ENCODE measurements around the gene JUP. TPM values are rescaled to one million over a fixed set of nuclear protein-coding genes. Genes with fewer than 3 reads are reported as not detected.
"Not testable (repeated sequence)": the region's sequence is repeated elsewhere in the genome, so short reads cannot be mapped to it uniquely, and the experiment has no call there.

JUP gene
- 44.9 and 57.8 TPM in 2 replicates for total RNA-seq (2014; rRNA removed; shearing (Covaris generic))

DNA sequence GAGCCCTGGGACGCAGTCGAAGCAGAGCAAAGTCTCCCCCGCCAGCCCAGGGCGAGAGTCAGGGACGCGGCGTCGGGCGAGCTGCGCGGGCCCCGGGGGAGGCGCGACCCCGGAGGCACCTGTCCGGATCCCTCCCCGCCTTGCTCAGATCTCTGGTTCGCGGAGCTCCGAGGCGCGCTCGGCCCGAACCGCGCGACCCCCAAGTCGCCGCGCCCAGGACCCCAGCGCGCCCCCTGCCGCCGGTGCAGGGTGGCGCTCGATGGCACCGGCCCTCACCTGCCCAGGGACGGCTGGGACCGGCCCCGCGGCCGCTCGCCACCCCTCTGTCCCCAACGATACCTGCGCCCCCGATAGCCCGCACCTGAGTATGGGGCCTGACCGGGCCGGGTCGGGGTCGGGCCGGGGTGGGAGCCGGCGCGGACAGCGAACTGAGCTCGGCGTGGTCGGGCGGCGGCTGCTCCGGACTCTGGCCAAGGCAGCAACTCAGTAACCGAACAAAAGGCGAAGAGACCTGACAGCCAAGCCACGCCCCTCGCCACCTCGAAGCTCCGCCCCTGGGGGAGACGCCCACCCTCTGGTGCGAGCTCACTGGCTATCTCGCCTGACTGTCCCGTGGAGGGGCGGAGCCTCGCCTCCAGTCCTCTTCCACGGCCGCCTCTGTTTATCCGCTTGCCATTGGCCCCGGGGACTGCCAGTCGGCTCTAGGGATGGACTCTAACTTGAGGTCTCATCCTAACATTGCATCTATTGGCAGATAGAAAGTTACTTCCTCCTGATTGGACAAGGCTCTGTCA is at the start of gene JUP:
Gene JUP, minus strand, starts transcription at position 485 of the 794 bp plus-strand sequence. CDS start 14,857 bp downstream, outside the sequence.
- peak; percentile 100 for DNase-seq (ENCODE audit: low spot score)
- in situ Hi-C loops (cut with HindIII; ENCODE audit: low sequenced_read_pairs) = no loop called here

DNA sequence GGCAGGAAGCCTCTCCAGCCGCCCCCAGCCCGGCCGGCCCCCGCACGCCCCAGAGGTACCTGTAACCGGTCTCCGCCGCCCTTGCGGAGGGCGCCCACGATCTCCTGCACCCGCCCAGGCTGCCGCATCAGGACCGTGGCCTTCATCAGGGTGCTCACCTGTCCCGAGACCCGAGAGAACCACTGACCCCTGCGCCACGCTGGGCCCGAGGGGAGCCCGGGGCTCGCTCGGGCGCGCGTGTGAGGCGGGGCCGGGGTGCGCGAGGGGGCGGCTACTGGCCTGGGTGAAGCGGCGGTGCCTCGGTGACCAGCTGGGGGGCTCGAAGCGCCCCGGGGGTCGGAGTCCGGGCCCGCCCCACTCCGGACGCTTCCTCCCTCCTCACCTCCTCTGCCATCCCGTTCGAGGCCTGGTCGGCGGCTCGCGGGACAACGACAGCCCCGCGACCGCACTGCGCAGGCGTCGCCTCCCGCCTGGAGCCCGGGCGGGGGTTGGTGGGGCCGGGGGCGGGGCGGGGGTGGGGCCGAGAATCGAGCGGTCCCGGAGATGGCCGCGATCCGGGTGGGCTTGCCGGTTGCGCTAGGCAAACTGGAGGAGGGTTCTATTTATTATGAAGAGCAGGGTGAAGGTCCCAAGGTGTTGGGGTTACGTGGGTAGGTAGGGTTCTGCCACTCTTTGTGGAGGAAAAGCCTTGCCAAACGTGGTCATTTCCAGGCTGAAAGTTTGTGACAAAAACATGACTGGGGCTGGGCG is 49.5 kb upstream of the JUP start, which contains the start of gene NT5C3B:
Gene NT5C3B, minus strand, starts transcription at position 433 of the 750 bp plus-strand sequence. Its CDS starts 39 bp downstream, at position 394.
- peak; percentile 63 for DNase-seq (ENCODE audit: low spot score)
- in situ Hi-C loops (cut with HindIII; ENCODE audit: low sequenced_read_pairs) = no loop called here

DNA sequence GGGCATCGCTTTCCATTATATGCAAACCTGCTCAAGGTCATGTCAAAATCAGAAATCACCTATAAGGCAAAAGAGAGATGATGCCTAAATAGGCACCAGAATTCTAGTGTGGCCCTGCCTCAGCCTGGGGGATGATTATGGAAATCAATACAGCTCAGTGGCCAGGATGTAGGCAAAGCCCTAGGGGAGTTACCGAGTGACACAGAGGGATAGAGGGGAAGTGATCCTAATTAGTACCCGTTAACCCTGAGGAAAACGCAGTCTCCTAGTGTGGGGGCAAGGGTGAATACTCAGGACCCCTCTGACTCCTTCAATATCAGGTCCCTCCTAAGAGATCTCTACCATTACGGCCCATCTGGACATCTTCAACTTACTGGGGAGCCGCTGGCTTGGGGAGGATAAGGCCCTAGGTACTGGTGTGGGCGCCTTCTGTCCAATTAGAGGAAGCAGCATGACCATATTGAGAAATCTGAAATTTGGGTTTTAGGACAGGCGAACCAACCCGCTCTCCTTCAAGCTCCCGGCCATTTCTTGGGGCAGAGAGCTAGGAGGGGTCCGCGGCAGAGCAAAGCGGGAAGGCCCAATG is 48.8 kb upstream of the JUP start:
- DNase-seq (ENCODE audit: low spot score) = peak; percentile 52
- in situ Hi-C loops (cut with HindIII; ENCODE audit: low sequenced_read_pairs) = no loop called here

DNA sequence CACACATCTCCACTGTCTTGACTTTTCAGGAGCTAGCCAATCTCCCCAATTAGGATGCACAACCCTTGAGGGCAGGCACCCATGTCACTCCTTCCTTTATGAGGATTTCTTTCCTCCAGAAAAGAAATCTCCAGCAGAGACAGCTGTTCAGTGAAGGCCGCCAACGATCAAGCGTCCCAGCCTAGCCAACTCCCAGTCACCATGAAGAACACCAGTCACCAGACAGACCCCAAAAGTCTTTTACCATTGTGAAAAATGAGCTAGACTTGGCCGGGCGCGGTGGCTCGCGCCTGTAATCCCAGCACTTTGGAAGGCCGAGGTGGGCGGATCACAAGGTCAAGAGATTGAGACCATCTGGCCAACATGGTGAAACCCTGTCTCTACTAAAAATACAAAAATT is 43.5 kb upstream of the JUP start:
- DNase-seq (ENCODE audit: low spot score); in situ Hi-C loops (cut with HindIII; ENCODE audit: low sequenced_read_pairs): not testable (repeated sequence)

DNA sequence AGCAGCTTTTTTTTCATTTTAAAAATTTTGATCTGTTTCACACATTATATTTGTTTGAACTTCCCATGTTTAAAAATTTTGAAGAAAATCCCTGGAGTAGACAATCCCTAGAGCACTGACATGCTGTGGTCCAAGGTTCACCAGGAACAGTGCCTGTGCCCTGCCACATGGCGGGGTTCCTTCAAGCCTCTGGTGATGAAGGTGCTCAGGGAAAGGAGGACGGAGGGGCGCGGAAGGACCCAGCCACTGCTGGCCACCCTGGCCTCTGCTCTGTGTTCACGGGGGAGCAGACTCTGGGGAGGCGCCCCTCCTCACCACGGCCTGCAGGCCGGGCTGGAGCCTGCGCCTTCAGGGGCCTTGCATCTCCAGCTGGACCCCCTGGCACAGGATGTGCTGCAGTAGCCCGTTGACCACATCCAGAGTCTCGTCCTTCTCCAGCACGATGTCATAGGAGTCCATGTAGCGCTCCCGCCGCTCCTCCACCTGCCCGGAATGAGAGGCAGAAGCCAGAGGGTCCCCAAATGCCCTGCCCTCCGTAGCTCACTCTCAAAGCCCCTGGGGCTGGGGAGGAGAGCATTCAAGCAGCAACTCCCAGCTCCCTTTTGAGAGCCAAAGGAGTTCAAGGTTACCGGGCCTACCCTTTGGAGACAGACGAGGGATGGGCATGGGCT is 38.8 kb upstream of the JUP start:
- in situ Hi-C loops (cut with HindIII; ENCODE audit: low sequenced_read_pairs) = no loop called here
- no peak for DNase-seq (ENCODE audit: low spot score)

- in situ Hi-C loops (cut with HindIII; ENCODE audit: low sequenced_read_pairs) = no loop called here
- DNase-seq (ENCODE audit: low spot score) = no peak
These were observed 37.6 kb upstream of the JUP start for GRCh38 chr17:41824086-41824485.

- no peak for DNase-seq (ENCODE audit: low spot score)
- in situ Hi-C loops (cut with HindIII; ENCODE audit: low sequenced_read_pairs) = no loop called here
These were observed 37.1 kb upstream of the JUP start for GRCh38 chr17:41823580-41823979.

DNA sequence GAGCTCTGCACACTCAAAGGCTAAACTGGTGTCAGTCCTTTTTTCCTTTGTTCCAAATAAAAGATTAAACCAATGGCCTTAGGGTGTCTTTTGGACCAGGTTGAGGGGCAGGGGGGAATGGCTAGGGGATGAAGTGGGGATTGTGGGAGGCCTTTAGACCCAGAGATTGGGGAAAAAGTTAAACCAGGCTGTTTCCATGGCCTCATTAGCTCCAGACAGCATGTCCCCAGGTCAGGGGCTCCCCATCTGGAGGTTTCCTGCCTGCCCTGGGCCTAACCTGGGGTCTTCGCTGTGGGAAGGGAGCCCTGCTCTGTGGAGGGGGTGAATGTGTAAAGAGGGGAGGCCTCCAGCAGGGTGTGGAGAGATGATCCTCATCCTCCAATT is 36.6 kb upstream of the JUP start:
- DNase-seq (ENCODE audit: low spot score) = no peak
- in situ Hi-C loops (cut with HindIII; ENCODE audit: low sequenced_read_pairs) = no loop called here

DNA sequence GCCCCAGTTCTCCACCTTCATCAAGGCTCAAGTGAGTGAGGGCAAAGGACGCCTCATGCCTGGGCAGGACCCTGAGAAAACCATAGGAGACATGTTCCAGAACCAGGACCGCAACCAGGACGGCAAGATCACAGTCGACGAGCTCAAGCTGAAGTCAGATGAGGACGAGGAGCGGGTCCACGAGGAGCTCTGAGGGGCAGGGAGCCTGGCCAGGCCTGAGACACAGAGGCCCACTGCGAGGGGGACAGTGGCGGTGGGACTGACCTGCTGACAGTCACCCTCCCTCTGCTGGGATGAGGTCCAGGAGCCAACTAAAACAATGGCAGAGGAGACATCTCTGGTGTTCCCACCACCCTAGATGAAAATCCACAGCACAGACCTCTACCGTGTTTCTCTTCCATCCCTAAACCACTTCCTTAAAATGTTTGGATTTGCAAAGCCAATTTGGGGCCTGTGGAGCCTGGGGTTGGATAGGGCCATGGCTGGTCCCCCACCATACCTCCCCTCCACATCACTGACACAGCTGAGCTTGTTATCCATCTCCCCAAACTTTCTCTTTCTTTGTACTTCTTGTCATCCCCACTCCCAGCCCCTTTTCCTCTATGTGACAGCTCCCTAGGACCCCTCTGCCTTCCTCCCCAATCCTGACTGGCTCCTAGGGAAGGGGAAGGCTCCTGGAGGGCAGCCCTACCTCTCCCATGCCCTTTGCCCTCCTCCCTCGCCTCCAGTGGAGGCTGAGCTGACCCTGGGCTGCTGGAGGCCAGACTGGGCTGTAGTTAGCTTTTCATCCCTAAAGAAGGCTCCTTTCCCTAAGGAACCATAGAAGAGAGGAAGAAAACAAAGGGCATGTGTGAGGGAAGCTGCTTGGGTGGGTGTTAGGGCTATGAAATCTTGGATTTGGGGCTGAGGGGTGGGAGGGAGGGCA is 36.0 kb upstream of the JUP start:
- in situ Hi-C loops (cut with HindIII; ENCODE audit: low sequenced_read_pairs) = no loop called here
- no peak for DNase-seq (ENCODE audit: low spot score)

GRCh38 chr17:41821776-41822175 is 35.3 kb upstream of the JUP start:
- in situ Hi-C loops (cut with HindIII; ENCODE audit: low sequenced_read_pairs) = no loop called here
- no peak for DNase-seq (ENCODE audit: low spot score)

- no peak for DNase-seq (ENCODE audit: low spot score)
- in situ Hi-C loops (cut with HindIII; ENCODE audit: low sequenced_read_pairs) = no loop called here
These were observed 31.5 kb upstream of the JUP start for GRCh38 chr17:41818024-41818423.

DNA sequence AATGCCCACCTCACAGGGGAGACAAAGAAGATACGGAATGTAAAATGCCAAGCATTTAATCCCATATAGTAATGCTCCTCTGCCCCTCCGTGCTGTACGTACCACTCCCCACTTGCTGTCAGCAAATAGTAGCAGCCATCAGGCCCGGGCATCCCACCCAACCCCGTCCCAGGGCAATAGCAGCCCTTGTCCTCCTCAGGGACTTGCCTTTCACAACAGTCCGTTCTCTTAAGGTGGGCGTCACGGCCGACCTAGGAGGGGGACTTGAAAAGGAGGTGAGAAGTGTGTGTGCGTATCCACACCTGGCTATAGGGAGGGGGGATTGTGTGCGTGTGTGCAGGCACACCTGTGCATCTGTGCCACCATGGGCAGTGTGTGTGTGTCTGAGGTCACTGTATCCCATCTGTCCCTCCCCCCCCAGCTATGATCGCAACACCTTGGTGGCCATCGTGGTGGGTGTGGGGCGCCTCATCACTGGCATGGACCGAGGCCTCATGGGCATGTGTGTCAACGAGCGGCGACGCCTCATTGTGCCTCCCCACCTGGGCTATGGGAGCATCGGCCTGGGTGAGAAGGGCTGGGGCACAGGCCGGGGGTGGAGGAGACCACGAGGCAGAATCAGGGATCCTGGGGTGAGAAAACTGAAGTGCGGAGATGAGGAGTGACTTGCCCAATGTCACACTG is 30.3 kb upstream of the JUP start:
- in situ Hi-C loops (cut with HindIII; ENCODE audit: low sequenced_read_pairs) = no loop called here
- DNase-seq (ENCODE audit: low spot score) = no peak

- in situ Hi-C loops (cut with HindIII; ENCODE audit: low sequenced_read_pairs) = no loop called here
- no peak for DNase-seq (ENCODE audit: low spot score)
These were observed 27.7 kb upstream of the JUP start for GRCh38 chr17:41814195-41814594.

GRCh38 chr17:41813699-41814124 is 27.2 kb upstream of the JUP start:
- no peak for DNase-seq (ENCODE audit: low spot score)
- in situ Hi-C loops (cut with HindIII; ENCODE audit: low sequenced_read_pairs) = no loop called here

GRCh38 chr17:41813152-41813680 is 26.7 kb upstream of the JUP start:
- no peak for DNase-seq (ENCODE audit: low spot score)
- in situ Hi-C loops (cut with HindIII; ENCODE audit: low sequenced_read_pairs) = no loop called here

DNA sequence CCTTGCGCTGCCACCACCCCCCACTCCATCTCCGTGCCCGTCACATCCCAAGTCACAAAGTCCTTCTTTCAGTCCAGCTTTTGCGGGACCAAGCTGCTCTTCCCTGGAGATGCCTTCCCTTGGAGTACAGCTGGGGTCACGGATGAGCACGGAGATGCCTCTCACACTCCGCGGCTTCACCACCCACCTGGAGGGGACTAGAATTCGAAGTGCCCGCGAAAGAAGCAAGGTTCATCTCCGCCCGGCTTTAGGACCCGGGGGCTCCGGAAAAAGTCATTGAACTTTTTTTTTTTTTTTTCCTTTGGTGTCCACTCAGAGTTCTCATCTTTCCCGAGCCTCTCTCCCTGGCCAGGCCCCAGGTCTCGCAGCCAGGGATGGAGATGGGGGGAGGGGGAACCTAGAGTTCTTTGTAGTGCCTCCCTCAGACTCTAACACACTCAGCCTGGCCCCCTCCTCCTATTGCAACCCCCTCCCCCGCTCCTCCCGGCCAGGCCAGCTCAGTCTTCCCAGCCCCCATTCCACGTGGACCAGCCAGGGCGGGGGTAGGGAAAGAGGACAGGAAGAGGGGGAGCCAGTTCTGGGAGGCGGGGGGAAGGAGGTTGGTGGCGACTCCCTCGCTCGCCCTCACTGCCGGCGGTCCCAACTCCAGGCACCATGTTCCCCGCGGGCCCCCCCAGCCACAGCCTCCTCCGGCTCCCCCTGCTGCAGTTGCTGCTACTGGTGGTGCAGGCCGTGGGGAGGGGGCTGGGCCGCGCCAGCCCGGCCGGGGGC is 26.1 kb upstream of the JUP start, which contains the start of gene FKBP10:
Gene FKBP10, plus strand, starts transcription at position 624 of the 771 bp plus-strand sequence. Its CDS starts 31 bp downstream, at position 655.
- peak; percentile 76 for DNase-seq (ENCODE audit: low spot score)
- in situ Hi-C loops (cut with HindIII; ENCODE audit: low sequenced_read_pairs) = no loop called here
